Bronchial epithelial cell (primary cell): ENCODE results near the gene TTYH3. TPM values are rescaled to one million over a fixed set of nuclear protein-coding genes. Genes with fewer than 3 reads are reported as not detected.

Source experiments
- DNase-seq: peaks from one replicate; pipeline ENCODE4 v3.0.0-alpha.2; 2010; ENCODE audit warnings: low read depth
- FAIRE-seq: peaks from 2 replicates; lab custom pipeline; 2011; peaks lifted over from hg19 to GRCh38; lab: Jason Lieb, UNC
- H3K27me3 ChIP-seq: 2 replicates; pipeline ENCODE4 v1.5.1; 2011; ENCODE audit warnings: low read length; ENCODE audit not compliant: control insufficient read depth, insufficient read depth
- H3K36me3 ChIP-seq: 2 replicates; pipeline ENCODE4 v1.5.1; 2011; ENCODE audit warnings: low read length; ENCODE audit not compliant: control insufficient read depth, insufficient read depth
- H3K4me3 ChIP-seq: 2 replicates; pipeline ENCODE4 v1.5.1; 2011; ENCODE audit warnings: mild to moderate bottlenecking, low read depth, low read length, control low read depth
- total RNA-seq: library from RNA; depleted of rRNA; stranded (reverse); fragments of >200 nt; gene quantifications from 2 replicates; pipeline ENCODE4 v1.2.1, GENCODE V29; 2014
- TF ChIP-seq, protein P1 (sequence below): IDR thresholded peaks from 2 replicates; pipeline ENCODE4 v1.5.1; 2011; ENCODE audit warnings: mild to moderate bottlenecking, moderate library complexity, low read length, control low read depth, inconsistent platforms; ENCODE audit not compliant: insufficient read depth, severe bottlenecking

TTYH3 gene
- total RNA-seq, 1 donor from 2014 or later: 5.8 TPM

DNA sequence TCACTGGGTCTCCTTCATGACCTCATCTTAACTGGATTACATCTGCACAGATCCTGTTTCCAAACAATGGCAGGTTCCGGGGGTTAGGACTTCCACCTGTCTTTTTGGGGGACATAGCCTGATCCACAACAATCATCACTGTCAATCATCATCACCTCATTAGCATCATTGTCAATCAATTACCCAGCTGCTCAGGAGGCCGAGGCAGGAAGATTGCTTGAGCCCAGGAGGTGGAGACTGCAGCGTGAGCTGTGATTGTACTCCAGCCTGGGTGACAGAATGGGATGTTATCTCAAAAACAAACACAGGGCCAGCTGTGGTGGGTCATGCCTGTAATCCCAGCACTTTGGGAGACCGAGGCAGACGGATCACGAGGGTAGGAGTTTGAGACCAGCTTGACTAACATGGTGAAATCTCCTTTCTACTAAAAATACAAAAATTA, 74.9 kb downstream of the TTYH3 start:
- no peak for FAIRE-seq

DNA sequence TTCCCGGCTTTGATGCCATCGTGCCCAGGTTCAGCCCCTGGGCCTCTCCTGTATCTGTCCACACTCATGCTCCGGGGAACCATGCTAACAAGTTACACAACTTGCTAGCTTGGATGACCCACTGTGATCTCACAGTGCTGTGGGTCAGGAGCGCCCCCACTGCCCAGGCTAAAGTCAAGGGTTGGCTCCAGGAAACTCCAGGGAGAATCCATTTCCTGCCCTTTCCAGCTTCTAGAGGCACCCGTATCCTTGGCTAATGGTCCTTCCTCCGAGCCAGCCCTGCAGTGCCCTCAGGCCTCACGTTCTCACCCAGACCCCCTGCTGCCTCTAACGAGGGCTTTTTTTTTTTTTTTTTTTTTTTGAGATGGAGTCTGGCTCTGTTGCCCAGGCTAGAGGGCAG, 75.7 kb downstream of the TTYH3 start:
- peaks cover 2% of the 10 kb centered on the region for H3K27me3 ChIP-seq
- H3K36me3 ChIP-seq: no peaks in the 10 kb centered on the region
- H3K4me3 ChIP-seq: no peak overlapping the region
- FAIRE-seq: no peak
- DNase-seq: no peak
- TF ChIP-seq, protein P1, sequence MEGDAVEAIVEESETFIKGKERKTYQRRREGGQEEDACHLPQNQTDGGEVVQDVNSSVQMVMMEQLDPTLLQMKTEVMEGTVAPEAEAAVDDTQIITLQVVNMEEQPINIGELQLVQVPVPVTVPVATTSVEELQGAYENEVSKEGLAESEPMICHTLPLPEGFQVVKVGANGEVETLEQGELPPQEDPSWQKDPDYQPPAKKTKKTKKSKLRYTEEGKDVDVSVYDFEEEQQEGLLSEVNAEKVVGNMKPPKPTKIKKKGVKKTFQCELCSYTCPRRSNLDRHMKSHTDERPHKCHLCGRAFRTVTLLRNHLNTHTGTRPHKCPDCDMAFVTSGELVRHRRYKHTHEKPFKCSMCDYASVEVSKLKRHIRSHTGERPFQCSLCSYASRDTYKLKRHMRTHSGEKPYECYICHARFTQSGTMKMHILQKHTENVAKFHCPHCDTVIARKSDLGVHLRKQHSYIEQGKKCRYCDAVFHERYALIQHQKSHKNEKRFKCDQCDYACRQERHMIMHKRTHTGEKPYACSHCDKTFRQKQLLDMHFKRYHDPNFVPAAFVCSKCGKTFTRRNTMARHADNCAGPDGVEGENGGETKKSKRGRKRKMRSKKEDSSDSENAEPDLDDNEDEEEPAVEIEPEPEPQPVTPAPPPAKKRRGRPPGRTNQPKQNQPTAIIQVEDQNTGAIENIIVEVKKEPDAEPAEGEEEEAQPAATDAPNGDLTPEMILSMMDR: no peak

More for the DNA sequence above, 74.9 kb downstream of the TTYH3 start:
- Histone ChIP-seq H3K4me3 (no peak overlapping the region), H3K27me3 (peaks cover 2% of the 10 kb centered on the region), H3K36me3 (no peaks in the 10 kb centered on the region)
- no peak for DNase-seq
- TF ChIP-seq, protein P1: no peak

DNA sequence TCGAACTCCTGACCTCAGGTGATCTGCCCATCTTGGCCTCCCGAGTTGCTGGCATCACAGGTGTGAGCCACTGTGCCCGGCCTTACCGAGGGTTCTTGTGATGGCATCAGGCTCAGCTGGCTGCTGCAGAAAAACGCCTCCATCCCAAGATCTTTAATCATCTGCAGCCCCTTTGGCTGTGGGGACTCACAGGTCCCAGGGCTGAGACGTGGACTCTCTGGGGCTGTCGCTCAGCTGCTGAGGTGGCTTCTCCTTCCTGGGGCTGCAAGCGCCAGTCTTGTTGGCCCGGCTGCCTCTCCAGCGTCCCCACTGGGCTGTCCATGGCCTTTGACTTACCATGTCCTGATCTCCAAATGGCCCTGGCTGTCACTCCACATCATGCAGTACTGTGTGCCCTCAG, 76.3 kb downstream of the TTYH3 start:
- Histone ChIP-seq H3K27me3 (no peaks in the 10 kb centered on the region), H3K36me3 (no peaks in the 10 kb centered on the region), H3K4me3 (no peak overlapping the region)
- DNase-seq (no peak), FAIRE-seq (no peak)
- TF ChIP-seq, protein P1: no peak

DNA sequence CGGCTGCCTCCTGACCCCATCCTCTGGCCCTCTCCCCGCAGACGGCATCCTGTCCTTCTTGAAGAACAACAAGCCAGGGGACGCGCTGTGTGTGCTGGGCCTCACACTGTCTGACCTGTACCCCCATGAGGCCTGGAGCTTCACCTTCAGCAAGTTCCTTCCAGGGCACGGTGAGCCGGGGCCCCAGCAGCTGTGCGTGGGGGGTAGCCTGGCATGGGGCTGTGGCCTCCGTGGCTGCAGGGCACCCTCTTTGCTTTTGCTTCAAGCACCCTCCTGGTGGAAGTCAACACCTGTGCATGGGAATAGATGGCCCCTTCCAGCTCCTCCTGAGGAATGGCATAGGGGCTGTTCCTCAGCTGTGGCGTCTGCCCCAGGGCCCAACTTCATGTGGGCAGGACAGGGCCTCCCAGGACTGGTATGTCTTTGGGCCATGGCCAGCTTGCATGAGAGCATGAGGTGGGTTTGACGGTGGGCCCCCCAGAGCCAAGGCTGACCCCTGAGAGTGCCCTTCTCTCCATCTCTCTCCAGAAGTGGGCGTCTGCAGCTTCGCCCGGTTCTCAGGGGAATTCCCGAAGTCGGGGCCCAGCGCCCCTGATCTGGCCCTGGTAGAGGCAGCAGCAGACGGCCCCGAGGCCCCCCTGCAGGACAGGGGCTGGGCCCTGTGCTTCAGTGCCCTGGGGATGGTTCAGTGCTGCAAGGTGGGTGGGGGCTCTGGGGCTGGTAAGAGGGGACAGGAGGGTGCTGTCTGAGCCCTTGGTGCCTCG, 76.9 kb downstream of the TTYH3 start:
- TF ChIP-seq, protein P1: no peak
- DNase-seq (no peak), FAIRE-seq (no peak)
- H3K4me3 ChIP-seq: no peak overlapping the region
- no peaks in the 10 kb centered on the region for H3K36me3 ChIP-seq
- no peaks in the 10 kb centered on the region for H3K27me3 ChIP-seq

DNA sequence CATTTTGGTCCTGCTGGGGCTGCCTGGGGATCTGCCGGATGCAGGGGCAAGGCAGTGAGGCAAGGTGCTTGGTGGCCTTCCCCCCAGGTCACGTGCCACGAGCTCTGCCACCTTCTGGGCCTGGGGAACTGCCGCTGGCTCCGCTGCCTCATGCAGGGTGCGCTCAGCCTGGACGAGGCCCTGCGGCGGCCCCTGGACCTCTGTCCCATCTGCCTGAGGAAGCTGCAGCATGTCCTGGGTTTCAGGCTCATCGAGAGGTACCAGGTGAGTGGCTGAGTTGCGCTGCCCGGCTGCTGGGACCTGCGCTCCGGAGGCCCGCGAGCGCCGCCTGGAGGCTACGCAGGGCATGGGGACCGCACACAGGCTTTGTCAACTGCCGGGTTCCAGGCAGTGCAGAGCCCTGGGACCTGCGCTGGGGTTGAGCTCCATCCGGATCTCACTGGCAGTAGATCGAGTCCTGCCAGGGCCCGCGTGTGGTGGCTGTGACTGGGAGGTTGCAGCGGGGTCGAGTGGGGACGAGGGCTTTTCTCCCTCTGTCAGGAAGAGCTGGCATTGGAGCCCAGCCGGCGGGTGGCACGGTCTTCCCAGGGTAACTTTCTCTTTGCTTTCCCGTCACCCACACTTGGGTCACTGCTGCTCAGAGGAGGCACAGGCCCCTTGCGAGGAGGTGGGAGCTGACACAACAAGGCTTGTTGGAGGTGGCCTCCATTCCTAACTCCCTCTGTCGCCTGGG, 77.9 kb downstream of the TTYH3 start:
- no peaks in the 10 kb centered on the region for H3K36me3 ChIP-seq
- TF ChIP-seq, protein P1: peak; percentile 98
- DNase-seq (peak; percentile 45), FAIRE-seq (no peak)
- H3K27me3 ChIP-seq: no peaks in the 10 kb centered on the region
- H3K4me3 ChIP-seq: no peak overlapping the region
